Upper lobe of left lung (tissue), 6 donors: ENCODE data around the gene GARNL3. TPM values are rescaled to one million over a fixed set of nuclear protein-coding genes. Genes with fewer than 3 reads are reported as not detected.

ENCODE experiments used
- ATAC-seq, 2 donors: fragments of 200-7000 bp; cut with Tn5 transposase; one replicate each; pipeline ENCODE4 v1.9.1; 2022; ENCODE audit warnings: mild to moderate bottlenecking in 2 of 2, moderate library complexity in 2 of 2; ENCODE audit not compliant: low FRiP score in 2 of 2
- DNase-seq, 2 donors: peaks; one replicate each; pipeline ENCODE4 v3.0.0-alpha.2; 2019 to 2020
- H3K27ac ChIP-seq, 4 donors: fragments of 200-600 bp; sonication (generic); one replicate each; pipeline ENCODE4 v1.5.1; 2016 to 2019
- H3K27me3 ChIP-seq, 4 donors: fragments of 200-600 bp; sonication (generic); one replicate each; pipeline ENCODE4 v1.5.1; 2017 to 2019
- H3K36me3 ChIP-seq, 4 donors: fragments of 200-600 bp; sonication (generic); one replicate each; pipeline ENCODE4 v1.5.1; 2016 to 2019
- H3K4me1 ChIP-seq, 4 donors: fragments of 200-600 bp; sonication (generic); one replicate each; pipeline ENCODE4 v1.5.1; 2018 to 2019
- H3K4me3 ChIP-seq, 4 donors: fragments of 200-600 bp; sonication (generic); one replicate each; pipeline ENCODE4 v1.5.1; 2017 to 2019; ENCODE audit warnings: mild to moderate bottlenecking in 2 of 4, moderate library complexity in 1 of 4
- H3K9me3 ChIP-seq, 4 donors: fragments of 200-600 bp; sonication (generic); one replicate each; pipeline ENCODE4 v1.5.1; 2018 to 2019
- EP300 ChIP-seq, 4 donors: sonication (generic); formaldehyde crosslinking; IDR thresholded peaks; one replicate each; pipeline ENCODE4 v1.5.1; 2017; ENCODE audit warnings: antibody characterized with exemption in 4 of 4, control low read depth in 2 of 4
- POLR2A ChIP-seq, 4 donors: fragments of 450-650 bp; IDR thresholded peaks; one replicate each; pipeline ENCODE4 v1.5.1; 2016 to 2017; ENCODE audit warnings: antibody characterized with exemption in 4 of 4, mild to moderate bottlenecking in 2 of 4
- POLR2AphosphoS5 ChIP-seq, 2 donors: sonication (generic); formaldehyde crosslinking; IDR thresholded peaks; one replicate each; pipeline ENCODE4 v1.5.1; 2017; ENCODE audit warnings: antibody characterized with exemption in 2 of 2
- WGBS, 2 donors: methylation state at CpG; one replicate each; pipeline ENCODE4 v1.1.5; 2017 to 2018; 5-methylcytosine and 5-hydroxymethylcytosine counted together
- total RNA-seq, 6 donors: library from RNA; depleted of rRNA in 4 of 6; stranded (reverse); fragments of >200 nt in 4 of 6; gene quantifications; one replicate each; pipeline versions ENCODE4 v1.1.0 to v1.2.1, GENCODE V29; 2016 to 2021
- TF ChIP-seq, protein P1 (sequence below), 6 experiments: fragments of 450-650 bp in 4 of 6; fragments of 200-600 bp in 2 of 6; sonication (generic) in 2 of 6; IDR thresholded peaks; one replicate each; pipeline ENCODE4 v1.5.1; 2016 to 2019; ENCODE audit warnings: antibody characterized with exemption in 6 of 6
- donor health status: DM: no; HTN: no; CAD: no; lungs with moderate emphysema.
- donor health status: DM: no; HTN: yes; CAD: no; lungs with severe emphysema.

The GARNL3 gene
- total RNA-seq, 6 donors from 2014 or later, result 3.1 to 37.7 (median 7.0) TPM

DNA sequence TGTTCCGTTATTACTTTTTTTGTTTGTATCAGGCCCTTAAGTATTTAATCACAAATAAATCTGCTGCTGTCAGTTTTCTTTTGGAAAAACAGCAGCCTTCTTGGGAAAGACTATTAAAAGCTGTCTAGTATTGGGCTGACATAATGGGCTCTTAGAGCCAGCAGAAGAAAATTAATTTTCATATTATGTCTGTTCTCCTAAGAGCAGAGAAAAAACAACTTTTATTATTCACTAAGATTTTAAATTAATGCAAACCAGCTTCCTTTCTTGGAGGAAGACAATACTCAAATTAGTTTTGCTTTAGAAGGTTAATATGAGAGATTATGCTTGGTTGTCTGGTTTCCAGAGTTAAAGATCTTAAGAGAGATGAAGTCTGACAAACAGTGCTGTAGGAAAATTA lies 30.6 kb upstream of the GARNL3 start:
- Histone ChIP-seq H3K27me3 (no peaks in the 10 kb centered on the region), H3K27ac (no peak overlapping the region), H3K36me3 (no peaks in the 10 kb centered on the region), H3K4me1 (no peaks in the 10 kb centered on the region), H3K9me3 (no peaks in the 10 kb centered on the region), H3K4me3 (no peak overlapping the region)
- TF ChIP-seq POLR2AphosphoS5 (IDR thresholded peaks at IDR 0.05) (no peak), POLR2A (IDR thresholded peaks at IDR 0.05) (no peak)
- no peak for DNase-seq
- 78 to 82% methylated on average over 1 of the region's 1 CpG for WGBS, 2 donors
- ATAC-seq, result no peak

DNA sequence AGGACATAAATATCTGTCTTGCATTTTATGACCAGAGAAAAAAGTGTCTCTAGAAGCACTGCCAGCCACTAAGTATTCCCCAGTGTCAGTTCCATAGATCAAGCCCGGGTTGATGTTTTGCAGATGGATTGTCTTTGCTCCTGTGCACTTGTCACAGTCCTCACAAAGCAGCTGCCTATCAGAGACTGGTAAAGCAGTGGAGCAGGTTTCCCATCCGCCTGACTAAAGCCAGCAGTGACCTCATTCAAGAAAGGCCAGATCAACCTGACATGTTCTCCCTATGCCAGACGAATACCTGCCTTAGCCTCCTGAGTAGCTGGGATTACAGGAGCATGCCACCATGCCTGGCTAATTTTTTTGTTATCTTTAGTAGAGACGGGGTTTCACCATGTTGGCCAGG lies 26.8 kb upstream of the GARNL3 start:
- H3K27ac ChIP-seq, result no peak overlapping the region
- H3K4me1 ChIP-seq, result no peaks in the 10 kb centered on the region
- ATAC-seq (no peak), DNase-seq (no peak)
- H3K27me3 ChIP-seq, result no peaks in the 10 kb centered on the region
- H3K36me3 ChIP-seq, result no peaks in the 10 kb centered on the region
- H3K9me3 ChIP-seq, result no peaks in the 10 kb centered on the region
- TF ChIP-seq EP300 (IDR thresholded peaks at IDR 0.05) (no peak), POLR2AphosphoS5 (IDR thresholded peaks at IDR 0.05) (no peak), POLR2A (IDR thresholded peaks at IDR 0.05) (no peak)
- TF ChIP-seq, protein P1, sequence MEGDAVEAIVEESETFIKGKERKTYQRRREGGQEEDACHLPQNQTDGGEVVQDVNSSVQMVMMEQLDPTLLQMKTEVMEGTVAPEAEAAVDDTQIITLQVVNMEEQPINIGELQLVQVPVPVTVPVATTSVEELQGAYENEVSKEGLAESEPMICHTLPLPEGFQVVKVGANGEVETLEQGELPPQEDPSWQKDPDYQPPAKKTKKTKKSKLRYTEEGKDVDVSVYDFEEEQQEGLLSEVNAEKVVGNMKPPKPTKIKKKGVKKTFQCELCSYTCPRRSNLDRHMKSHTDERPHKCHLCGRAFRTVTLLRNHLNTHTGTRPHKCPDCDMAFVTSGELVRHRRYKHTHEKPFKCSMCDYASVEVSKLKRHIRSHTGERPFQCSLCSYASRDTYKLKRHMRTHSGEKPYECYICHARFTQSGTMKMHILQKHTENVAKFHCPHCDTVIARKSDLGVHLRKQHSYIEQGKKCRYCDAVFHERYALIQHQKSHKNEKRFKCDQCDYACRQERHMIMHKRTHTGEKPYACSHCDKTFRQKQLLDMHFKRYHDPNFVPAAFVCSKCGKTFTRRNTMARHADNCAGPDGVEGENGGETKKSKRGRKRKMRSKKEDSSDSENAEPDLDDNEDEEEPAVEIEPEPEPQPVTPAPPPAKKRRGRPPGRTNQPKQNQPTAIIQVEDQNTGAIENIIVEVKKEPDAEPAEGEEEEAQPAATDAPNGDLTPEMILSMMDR (IDR thresholded peaks at IDR 0.05), result no peak
- WGBS, 2 donors, result 73 to 93% methylated on average over 3 to 4 of the region's 4 CpGs
- no peak overlapping the region for H3K4me3 ChIP-seq

DNA sequence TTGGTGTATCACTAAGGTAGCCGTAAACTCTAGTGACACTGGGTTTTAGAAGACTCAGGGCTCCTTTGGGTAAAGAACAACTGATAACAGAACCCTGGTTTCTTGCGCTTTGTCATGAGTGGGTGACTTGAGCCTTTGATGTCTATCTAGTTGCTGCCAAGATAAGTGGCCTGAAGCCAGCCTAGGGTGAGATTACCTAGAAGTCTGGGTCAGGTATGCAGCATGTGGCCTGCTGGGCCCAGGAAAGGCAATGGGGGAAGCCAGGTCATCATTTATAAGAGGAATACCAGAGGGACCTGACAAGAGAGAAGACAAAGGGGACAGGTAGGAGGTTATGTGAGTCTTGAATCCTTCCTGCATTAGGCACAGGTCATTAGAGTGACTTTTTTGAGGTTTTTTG lies 23.2 kb upstream of the GARNL3 start:
- H3K27ac ChIP-seq, result no peak overlapping the region
- peaks cover 4 to 12% (median 7%) of the 10 kb centered on the region in 4 donors for H3K4me1 ChIP-seq
- DNase-seq (no peak), ATAC-seq (no peak)
- H3K36me3 ChIP-seq, result no peaks in the 10 kb centered on the region
- WGBS, 2 donors, result 94% methylated on average over 2 of the region's 2 CpGs
- H3K27me3 ChIP-seq, result no peaks in the 10 kb centered on the region
- TF ChIP-seq POLR2AphosphoS5 (IDR thresholded peaks at IDR 0.05), result no peak
- TF ChIP-seq EP300 (IDR thresholded peaks at IDR 0.05), result no peak
- no peak for TF ChIP-seq POLR2A (IDR thresholded peaks at IDR 0.05)
- TF ChIP-seq, protein P1 (IDR thresholded peaks at IDR 0.05), result no peak
- H3K4me3 ChIP-seq, result no peak overlapping the region
- H3K9me3 ChIP-seq, result no peaks in the 10 kb centered on the region

DNA sequence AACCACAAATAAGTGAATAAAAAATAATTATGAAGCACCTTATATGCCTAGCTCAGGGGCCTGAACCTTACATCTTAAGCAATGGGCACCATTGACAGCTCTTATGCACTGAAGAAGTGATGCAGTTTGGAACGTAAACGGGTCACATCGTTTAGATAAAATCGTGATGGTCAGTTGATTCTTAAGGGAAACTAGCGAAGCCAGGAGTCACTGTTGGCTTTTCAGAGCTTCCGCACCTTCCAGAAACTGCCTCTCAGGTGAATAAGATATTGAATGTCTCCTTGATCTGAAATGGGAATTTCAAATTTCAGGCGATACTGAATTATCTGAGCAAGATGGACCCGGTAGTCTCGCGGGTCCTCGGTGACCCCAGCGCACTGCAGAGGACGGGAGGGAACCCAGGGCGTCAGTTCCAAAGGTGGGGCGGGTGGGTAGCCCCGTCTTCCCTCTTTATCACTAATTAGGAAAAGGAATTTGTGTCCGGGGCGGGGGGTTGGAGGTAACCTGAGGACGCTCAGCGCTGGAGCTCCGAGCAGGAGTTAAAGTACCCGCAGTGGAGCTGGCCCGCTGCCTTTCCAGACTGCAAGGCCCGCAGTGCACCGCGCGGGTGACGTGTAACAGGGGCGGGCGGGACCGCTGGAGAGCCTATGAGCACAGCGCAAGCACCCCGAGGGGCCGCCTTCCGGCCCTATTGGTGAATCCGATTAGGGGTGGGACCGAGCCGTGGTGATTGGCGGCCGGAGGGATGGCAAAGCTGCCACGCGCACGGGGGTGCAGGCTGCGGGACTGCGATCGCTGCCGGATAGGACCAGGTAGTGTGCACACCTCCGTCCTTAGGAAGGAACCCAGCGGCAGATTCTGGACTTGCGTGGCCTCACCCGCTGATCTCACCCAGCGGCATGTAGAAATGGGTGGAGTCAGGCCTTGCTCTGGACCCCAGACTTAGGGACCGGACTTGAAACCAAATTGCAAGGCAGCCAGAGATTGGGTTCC lies 19.7 kb upstream of the GARNL3 start:
- Histone ChIP-seq H3K9me3 (no peaks in the 10 kb centered on the region), H3K36me3 (no peaks in the 10 kb centered on the region), H3K27ac (peak overlapping the region; percentile 59 to 86 (median 77)), H3K27me3 (no peaks in the 10 kb centered on the region), H3K4me3 (peak overlapping the region; percentile 52 to 67 (median 54)), H3K4me1 (peaks cover 4 to 12% (median 7%) of the 10 kb centered on the region in 4 donors)
- 8 to 24% methylated on average over 14 to 52 of the region's 53 CpGs for WGBS, 2 donors
- ATAC-seq, result peak; percentile 100
- no peak for TF ChIP-seq EP300 (IDR thresholded peaks at IDR 0.05)
- TF ChIP-seq POLR2AphosphoS5 (IDR thresholded peaks at IDR 0.05), result peak in 1 of 2 donors; percentile 64
- TF ChIP-seq POLR2A (IDR thresholded peaks at IDR 0.05), result peak in 2 of 4 donors; percentile 54 to 65
- peak; percentile 98 for DNase-seq

DNA sequence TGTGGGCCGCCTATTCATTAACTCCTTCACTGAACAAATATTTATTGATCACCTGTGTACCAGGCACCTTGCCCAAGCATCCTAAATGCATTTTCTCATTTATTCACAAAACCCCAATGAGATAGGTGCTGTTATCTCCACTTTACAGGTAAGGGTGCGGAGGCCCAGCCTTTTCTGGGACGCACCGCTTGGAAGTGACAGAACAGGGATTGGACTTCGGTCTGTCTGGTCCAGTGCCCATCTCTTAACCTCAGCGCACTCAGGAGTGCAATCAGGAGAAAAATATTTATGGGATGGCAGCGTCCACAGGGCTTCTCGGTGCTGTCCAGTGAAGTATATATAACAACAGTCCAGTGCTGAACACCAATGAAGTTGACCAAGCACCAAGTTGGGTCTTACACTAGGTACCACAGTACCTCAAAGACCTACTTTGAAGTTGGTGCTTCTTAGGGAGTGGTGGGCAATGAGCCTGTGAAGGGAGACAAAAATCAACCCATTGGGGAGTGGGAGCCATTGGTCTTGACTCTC lies 18.9 kb upstream of the GARNL3 start:
- peak overlapping the region in 3 of 4 donors; percentile 52 to 67 (median 53) for H3K4me3 ChIP-seq
- H3K27ac ChIP-seq, result no peak overlapping the region

DNA sequence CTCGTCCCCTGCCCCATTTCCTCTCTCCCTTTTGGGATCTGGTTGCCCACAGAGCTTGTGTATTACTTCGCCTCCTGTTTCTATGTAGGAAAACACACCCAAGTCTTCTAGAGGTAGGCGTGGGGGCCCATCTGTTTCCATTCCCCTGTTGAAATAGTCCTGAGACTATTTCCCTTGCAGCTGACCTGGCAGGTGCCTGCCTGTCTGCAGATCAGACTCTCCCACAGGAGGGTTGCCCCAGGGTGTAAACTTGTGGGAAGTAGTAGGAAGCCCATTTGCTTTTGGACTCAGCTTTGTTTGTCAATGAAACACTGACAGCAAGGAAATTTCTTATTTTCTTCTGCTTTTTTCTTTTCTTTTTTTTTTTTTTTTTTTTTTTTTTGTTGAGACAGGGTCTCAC lies 16.3 kb upstream of the GARNL3 start:
- Histone ChIP-seq H3K36me3 (no peaks in the 10 kb centered on the region), H3K9me3 (no peaks in the 10 kb centered on the region), H3K4me1 (peaks cover 4 to 12% (median 7%) of the 10 kb centered on the region in 4 donors), H3K4me3 (no peak overlapping the region), H3K27me3 (no peaks in the 10 kb centered on the region), H3K27ac (no peak overlapping the region)
- WGBS, 2 donors, result 89 to 93% methylated on average over 3 of the region's 3 CpGs
- DNase-seq (no peak), ATAC-seq (no peak)
- TF ChIP-seq, protein P1 (IDR thresholded peaks at IDR 0.05), result no peak
- TF ChIP-seq POLR2AphosphoS5 (IDR thresholded peaks at IDR 0.05), result no peak
- TF ChIP-seq EP300 (IDR thresholded peaks at IDR 0.05), result no peak
- no peak for TF ChIP-seq POLR2A (IDR thresholded peaks at IDR 0.05)

More for the DNA sequence above, 18.9 kb upstream of the GARNL3 start:
- no peak for ATAC-seq
- no peak for DNase-seq
- H3K4me1 ChIP-seq, result peaks cover 4 to 12% (median 7%) of the 10 kb centered on the region in 4 donors
- H3K36me3 ChIP-seq, result no peaks in the 10 kb centered on the region
- H3K27me3 ChIP-seq, result no peaks in the 10 kb centered on the region
- WGBS, 2 donors, result 81 to 82% methylated on average over 8 of the region's 8 CpGs
- H3K9me3 ChIP-seq, result no peaks in the 10 kb centered on the region
- TF ChIP-seq POLR2A (IDR thresholded peaks at IDR 0.05) (no peak), POLR2AphosphoS5 (IDR thresholded peaks at IDR 0.05) (no peak), EP300 (IDR thresholded peaks at IDR 0.05) (no peak)
